ENCODE measurements around the gene DEK. TPM values are rescaled to one million over a fixed set of nuclear protein-coding genes. Genes with fewer than 3 reads are reported as not detected.

Gene DEK
- total and polyA plus RNA-seq, 2 donors (not counting 1 experiment from before 2014, with no cell fraction given), result 13.6 to 114 TPM

GRCh38 chr6:18253635-18254034 is 10.7 kb downstream of the DEK start:
- WGBS (ENCODE audit: insufficient coverage), result 98% methylated on average over 4 of the region's 5 CpGs

GRCh38 chr6:18249271-18249670 is 15.1 kb downstream of the DEK start:
- CTCF ChIA-PET, result no interaction called here
- H3K79me2 ChIP-seq (ENCODE audit: control insufficient read depth, insufficient read depth, low read length), result peaks cover 40% of the 10 kb centered on the region
- POLR2A ChIA-PET, result no interaction called here

More at GRCh38 chr6:18253635-18254034, 10.7 kb downstream of the DEK start:
- ChIA-PET POLR2A (no interaction called here), CTCF (interaction anchor here (0.5 kb wide), 1 partner anchor 63 kb away, joined by 3 read pairs; no protein-coding TSS in a partner anchor)
- H3K27me3 Mint-ChIP-seq, result no peaks in the 10 kb centered on the region
- DNase-seq, result no peak
- TF ChIP-seq CTCF (IDR thresholded peaks at IDR 0.05), result no peak
- no peak for TF ChIP-seq EZH2 (IDR thresholded peaks at IDR 0.05; ENCODE audit: borderline replicate concordance, insufficient read depth, low read depth, low read length, poor library complexity, severe bottlenecking)
- Histone ChIP-seq H4K20me1 (ENCODE audit: control insufficient read depth, insufficient read depth, low read length, poor library complexity, severe bottlenecking) (peaks cover 9% of the 10 kb centered on the region), H3K9ac (ENCODE audit: low read length) (no peak overlapping the region), H2AFZ (ENCODE audit: insufficient read depth, low read depth, low read length, poor library complexity, severe bottlenecking) (no peak overlapping the region), H3K9me3 (ENCODE audit: control extremely low read depth in 1 of 3, control insufficient read depth in 2 of 3, insufficient read depth in 1 of 3, low read length in 2 of 3) (no peaks in the 10 kb centered on the region), H3K27me3 (replicated peaks in 1 of 4; ENCODE audit: control extremely low read depth in 1 of 4, control insufficient read depth in 3 of 4, insufficient read depth in 4 of 4, low read length in 3 of 4) (no peaks in the 10 kb centered on the region), H3K27ac (ENCODE audit: low read length in 2 of 2) (no peak overlapping the region), H3K79me2 (ENCODE audit: control insufficient read depth, insufficient read depth, low read length) (peaks cover 68% of the 10 kb centered on the region), H3K4me2 (replicated peaks; ENCODE audit: low read depth, low read length, poor library complexity, severe bottlenecking) (no peak overlapping the region), H3K4me1 (ENCODE audit: control insufficient read depth in 2 of 2, insufficient read depth in 2 of 2, low read length in 2 of 2) (no peaks in the 10 kb centered on the region), H3K36me3 (replicated peaks in 1 of 2; ENCODE audit: control extremely low read depth in 1 of 2, control insufficient read depth in 1 of 2, extremely low read depth in 1 of 2, insufficient read depth in 2 of 2, low read length in 1 of 2) (peaks cover 3 to 41% of the 10 kb centered on the region in 2 experiments), H3K4me3 (ENCODE audit: control extremely low read depth in 1 of 5, extremely low read depth in 1 of 5, insufficient read depth in 1 of 5, low read depth in 2 of 5, low read length in 4 of 5) (no peak overlapping the region)
- H3K9me3 Mint-ChIP-seq (ENCODE audit: insufficient read depth), result no peaks in the 10 kb centered on the region
- intact Hi-C loops (cut with micrococcal nuclease), result no loop called here
- no peaks in the 10 kb centered on the region for H3K4me1 Mint-ChIP-seq
- no peak overlapping the region for H3K27ac Mint-ChIP-seq
- H3K4me3 Mint-ChIP-seq, result no peak overlapping the region
- no peak for ATAC-seq (ENCODE audit: low read depth)

More at GRCh38 chr6:18249271-18249670, 15.1 kb downstream of the DEK start:
- Histone ChIP-seq H4K20me1 (ENCODE audit: control insufficient read depth, insufficient read depth, low read length, poor library complexity, severe bottlenecking) (peaks cover 4% of the 10 kb centered on the region), H3K9ac (ENCODE audit: low read length) (no peak overlapping the region), H3K4me3 (ENCODE audit: control extremely low read depth in 1 of 5, extremely low read depth in 1 of 5, insufficient read depth in 1 of 5, low read depth in 2 of 5, low read length in 4 of 5) (no peak overlapping the region), H3K36me3 (replicated peaks in 1 of 2; ENCODE audit: control extremely low read depth in 1 of 2, control insufficient read depth in 1 of 2, extremely low read depth in 1 of 2, insufficient read depth in 2 of 2, low read length in 1 of 2) (peaks cover 16 to 44% of the 10 kb centered on the region in 2 experiments), H3K9me3 (ENCODE audit: control extremely low read depth in 1 of 3, control insufficient read depth in 2 of 3, insufficient read depth in 1 of 3, low read length in 2 of 3) (no peaks in the 10 kb centered on the region), H3K27ac (ENCODE audit: low read length in 2 of 2) (no peak overlapping the region), H3K4me2 (replicated peaks; ENCODE audit: low read depth, low read length, poor library complexity, severe bottlenecking) (no peak overlapping the region), H3K27me3 (replicated peaks in 1 of 4; ENCODE audit: control extremely low read depth in 1 of 4, control insufficient read depth in 3 of 4, insufficient read depth in 4 of 4, low read length in 3 of 4) (no peaks in the 10 kb centered on the region), H3K4me1 (ENCODE audit: control insufficient read depth in 2 of 2, insufficient read depth in 2 of 2, low read length in 2 of 2) (no peaks in the 10 kb centered on the region), H2AFZ (ENCODE audit: insufficient read depth, low read depth, low read length, poor library complexity, severe bottlenecking) (no peak overlapping the region)
- Mint-ChIP-seq H3K27ac (no peak overlapping the region), H3K27me3 (no peaks in the 10 kb centered on the region), H3K9me3 (ENCODE audit: insufficient read depth) (no peaks in the 10 kb centered on the region), H3K4me3 (no peak overlapping the region), H3K4me1 (peaks cover 10% of the 10 kb centered on the region)
- DNase-seq (no peak), ATAC-seq (ENCODE audit: low read depth) (no peak)
- 100% methylated on average over 2 of the region's 4 CpGs for WGBS (ENCODE audit: insufficient coverage)
- no peak for TF ChIP-seq CTCF (IDR thresholded peaks at IDR 0.05)
- no peak for TF ChIP-seq EZH2 (IDR thresholded peaks at IDR 0.05; ENCODE audit: borderline replicate concordance, insufficient read depth, low read depth, low read length, poor library complexity, severe bottlenecking)
- intact Hi-C loops (cut with micrococcal nuclease), result no loop called here
